Activated CD4-positive, alpha-beta T cell treated with anti-CD3 and anti-CD28 coated beads for 24 hours (primary cell): ENCODE results near the gene DDIT4.
A peak's percentile ranks its signal among the peaks of the same experiment; 100 is the strongest.
"Not testable (repeated sequence)": the region's sequence is repeated elsewhere in the genome, so short reads cannot be mapped to it uniquely, and the experiment has no call there.

Experiments
- DNase-seq, 2 donors: peaks; one replicate each; pipeline ENCODE4 v3.0.0-alpha.2; 2020; ENCODE audit warnings: low read depth in 2 of 2

DDIT4 gene

DNA sequence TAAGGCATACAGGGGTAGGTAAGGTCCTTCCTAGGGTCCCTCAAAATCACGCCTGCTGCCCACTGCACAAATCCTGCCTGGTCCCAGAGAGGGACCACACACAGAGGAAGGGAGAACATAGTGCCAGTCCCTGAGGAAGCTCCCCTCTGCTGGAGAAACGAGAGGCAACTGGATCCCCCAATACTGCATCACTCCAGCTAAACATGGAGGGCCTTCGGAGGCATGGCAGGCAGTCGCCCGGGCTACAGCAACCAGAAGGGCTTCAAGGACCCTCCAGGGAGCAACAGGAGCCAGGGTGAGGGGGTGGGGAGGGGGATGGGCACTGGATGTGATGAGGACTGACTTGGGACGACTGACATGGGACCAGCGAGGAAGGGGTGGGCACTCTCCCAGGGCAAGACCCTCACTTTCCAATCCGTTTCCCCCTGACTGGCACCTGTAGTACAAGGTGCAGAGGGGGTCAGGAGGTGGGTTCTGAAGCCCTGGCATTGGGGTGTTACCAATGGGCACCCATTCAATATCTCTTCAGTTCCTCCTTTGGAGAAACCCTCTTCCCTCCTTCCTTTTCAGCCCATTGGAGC lies 21.7 kb downstream of the DDIT4 start:
- no peak for DNase-seq

DNA sequence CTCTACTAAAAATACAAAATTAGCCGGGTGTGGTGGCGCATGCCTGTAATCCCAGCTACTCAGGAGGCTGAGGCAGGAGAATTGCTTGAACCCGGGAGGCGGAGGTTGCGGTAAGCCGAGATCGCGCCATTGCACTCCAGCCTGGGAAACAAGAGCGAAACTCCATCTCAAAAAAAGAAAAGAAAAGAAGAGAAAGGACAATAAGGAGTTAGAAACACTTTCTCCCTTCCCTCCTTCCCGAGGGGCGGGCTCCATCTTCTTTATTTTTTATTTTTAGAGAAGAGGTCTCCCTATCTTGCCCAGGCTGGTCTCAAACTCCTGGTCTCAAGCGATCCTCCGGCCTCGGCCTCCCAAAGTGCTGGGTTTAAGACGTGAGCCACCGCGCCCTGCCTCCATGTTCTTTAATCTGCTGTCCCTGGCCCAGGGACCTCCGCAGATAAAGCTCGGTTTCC lies 23.1 kb downstream of the DDIT4 start:
- not testable (repeated sequence) for DNase-seq

DNA sequence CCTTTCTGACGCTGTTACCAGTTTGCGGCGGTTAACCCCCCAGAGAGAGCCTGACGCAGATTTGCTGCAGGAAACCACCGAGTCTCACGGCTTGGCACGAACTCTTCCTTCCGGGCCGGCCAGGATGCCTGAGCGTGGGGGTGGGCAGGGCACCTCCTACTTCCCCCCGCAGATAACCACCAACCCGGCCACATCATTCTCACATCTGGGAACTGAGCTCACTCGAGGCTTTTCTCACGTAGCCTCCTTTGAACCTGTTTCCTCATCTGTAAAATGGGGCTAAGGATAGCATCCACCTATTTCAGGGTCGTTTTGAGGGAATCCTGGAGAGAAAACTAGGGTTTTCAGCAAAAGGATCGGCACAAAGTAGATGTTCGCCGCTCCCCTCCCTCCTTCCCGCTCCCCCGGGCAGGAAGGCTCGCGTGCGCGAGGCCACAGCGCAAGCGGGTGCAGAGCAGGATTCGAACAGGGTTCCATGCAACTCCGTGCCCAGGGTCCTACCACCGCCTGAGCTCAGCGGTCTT lies 23.6 kb downstream of the DDIT4 start:
- DNase-seq: peak; percentile 92 to 93

DNA sequence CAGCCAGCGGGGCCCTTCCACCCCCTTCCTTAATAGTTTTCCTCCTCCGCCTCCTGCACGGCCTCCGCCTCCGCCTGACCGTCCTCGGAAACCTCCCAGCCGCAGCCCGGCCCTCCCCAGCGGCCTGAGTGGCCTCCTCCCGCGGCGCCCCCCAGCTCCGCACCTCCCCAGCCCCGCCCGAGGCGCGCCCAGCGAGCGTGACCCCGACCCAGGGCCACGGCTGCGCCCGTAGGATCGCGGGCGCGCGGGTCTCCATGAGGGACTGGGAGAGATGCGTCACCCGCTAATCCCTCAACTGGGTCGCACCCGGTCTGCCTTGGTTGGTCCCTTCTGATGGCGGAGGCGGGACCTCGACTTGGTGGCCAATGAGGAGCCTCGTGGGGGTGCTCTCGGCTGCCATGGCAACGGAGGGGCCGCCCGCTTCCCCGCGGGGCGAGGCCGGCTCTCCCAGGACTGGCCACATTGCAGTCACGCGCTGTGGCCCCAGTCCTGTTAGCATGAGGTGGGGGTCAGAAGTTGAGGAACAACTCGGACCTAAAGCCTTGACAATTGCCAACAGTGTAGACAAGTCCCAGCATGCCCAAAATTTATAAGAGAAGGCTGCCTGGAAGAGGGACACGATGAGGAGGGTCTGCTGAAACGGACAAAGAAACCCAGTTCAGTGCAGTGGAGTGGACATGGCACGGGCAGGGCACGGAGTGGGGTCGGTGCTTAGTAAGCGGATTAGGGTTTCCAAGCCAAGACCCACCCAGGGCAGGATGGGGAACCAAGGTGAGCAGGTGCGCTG lies 24.3 kb downstream of the DDIT4 start:
- peak; percentile 84 to 94 for DNase-seq

DNA sequence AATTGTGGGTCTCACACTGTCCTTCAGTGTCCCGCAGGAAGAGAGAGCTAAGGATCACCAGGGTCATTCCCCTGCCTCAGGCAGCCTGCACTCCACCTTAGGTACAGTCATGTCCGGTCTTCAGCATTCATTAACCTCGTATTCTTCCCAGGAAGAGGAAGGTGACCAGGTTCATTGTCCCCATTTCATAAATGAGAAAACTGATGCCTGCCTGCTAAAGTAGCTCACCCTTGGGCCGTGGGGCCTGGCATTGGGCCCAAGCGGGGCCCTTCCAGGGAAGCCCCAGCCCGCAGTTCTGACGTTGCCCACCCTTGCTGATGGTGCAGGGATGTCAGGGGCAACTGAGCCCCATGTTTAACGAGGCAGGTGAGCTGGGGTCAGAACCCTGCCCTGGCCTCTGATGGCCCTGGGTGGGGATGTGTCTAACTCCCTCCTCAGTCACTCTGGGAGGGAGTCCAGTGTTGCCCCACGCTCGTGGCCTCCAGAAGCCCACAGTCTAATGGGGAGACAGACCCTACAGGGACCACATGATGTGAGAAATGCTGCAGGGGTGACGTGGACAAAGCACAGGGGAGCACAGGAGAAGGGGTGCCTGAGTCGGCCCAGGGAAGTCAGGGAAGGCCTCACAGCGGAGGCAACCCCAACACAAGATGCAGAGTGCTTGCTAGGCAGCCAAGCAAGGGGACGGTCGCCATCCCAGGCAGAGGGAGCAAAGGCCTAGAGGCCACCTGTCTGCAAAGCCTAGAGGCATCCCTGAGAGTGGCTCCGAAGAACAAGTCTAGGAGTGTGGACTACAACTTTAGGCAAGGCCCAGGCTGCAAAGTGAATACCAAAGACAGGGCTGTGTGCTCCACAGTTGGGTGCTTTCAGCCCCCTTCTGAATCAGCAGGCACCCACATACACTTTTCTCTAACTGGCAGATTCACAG lies 25.1 kb downstream of the DDIT4 start:
- no peak for DNase-seq

DNA sequence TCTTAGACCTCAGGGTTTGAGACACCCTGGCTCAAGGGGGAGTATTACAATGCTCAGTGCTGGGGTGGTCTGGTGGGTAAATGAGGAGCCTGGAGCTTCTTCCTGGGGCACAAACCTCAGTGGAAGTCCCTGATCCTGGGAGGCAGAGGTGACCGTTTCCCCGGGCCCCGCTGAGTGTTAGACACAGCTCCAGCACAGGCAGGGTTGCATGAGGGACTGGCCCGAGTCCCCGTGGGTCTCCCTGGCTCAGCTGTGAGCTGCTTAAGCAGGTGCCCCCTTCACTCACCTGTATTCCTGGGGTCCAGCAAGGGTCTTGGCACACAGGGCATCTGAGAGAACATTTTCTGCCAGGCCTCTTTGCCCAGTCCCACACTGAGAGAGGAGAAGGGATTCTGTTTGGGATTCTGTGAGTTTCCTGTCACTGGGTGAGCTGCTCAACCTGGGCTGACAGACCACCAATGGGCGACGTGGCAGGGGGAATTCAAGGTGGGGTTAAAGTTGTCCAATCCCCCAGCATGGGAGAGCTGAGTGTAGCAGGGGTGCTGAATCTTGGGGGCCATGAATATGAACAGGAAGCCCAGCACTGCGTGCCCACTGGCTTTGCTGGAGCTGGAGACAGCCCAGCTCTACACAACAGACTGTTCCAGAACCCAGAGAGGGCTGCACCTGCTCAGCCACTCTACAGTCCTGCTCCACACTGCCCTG lies 29.9 kb downstream of the DDIT4 start:
- DNase-seq: no peak

DNA sequence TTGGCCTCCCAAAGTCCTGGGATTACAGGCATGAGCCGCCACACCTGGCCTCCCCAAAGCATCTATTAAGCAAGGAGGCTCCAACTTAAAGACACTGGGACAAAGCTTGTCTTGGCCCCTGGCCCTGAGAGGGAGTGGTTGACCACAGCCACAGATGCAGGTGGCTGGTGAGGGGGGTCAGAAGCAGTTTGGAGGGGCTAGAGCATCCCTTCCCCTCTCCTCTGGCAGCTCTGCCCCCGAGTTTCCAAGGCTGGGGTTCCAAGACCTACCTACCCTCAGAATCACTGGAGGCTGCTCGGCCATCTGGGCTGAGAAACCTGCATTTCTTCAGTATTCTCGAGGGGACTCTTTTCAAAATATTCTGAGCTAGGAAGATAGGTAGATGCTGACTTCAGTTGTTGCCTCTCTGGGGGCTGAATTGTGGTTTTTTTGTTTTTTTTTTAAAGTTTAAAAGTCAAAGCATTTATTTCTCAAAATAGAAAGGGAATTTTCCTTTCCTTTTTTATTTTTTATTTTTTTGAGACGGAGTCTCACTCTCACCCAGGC lies 32.6 kb downstream of the DDIT4 start:
- DNase-seq: no peak

DNA sequence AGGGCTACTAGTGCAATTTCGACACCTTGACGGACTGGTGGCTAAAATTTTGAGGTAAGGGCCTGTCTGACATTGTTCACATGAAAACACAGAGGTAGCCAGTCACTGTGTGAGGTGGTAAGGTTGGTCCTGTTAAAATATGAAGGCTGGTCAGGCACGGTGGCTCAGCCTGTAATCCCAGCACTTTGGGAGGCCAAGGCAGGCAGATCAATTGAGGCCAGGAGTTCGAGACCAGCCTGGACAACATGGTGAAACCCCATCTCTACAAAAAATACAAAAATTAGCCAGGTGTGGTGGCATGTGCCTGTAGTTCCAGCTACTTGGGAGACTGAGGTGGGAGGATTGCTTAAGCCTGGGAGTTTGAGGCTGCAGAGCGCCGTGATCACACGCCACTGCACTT lies 34.0 kb downstream of the DDIT4 start:
- DNase-seq: not testable (repeated sequence)

DNA sequence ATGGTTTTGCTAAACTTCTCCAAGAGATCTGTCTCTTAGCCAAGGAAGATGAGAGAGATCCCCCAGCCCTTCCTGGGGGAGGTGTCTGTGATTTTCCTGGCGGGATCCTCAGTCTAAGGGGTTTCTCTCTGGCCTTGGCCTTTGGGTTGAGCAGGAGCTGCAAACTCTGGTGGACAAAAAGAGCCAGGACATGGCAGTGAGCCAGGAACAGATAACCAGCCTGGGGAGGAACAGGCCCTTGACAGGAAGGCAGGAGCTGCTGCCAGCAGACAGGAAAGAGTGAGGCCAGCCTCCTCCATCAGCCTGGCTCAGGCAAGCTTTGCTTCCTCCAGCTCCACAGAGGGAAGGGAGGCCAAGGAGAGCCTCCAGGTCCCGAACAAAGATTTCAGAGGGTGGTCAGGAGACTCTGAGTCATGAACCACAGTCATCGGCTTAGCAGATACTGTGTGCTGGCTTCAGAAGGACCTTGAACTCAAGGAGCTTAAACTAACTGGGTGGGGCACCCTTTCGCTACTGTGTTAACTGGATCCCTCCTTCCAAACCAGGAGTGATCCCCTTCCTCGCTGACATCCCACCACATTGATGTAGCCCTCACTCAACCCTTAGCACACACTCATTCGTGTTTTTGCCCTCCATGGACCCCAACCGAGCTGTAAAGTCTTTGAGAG lies 34.7 kb downstream of the DDIT4 start:
- DNase-seq: no peak

DNA sequence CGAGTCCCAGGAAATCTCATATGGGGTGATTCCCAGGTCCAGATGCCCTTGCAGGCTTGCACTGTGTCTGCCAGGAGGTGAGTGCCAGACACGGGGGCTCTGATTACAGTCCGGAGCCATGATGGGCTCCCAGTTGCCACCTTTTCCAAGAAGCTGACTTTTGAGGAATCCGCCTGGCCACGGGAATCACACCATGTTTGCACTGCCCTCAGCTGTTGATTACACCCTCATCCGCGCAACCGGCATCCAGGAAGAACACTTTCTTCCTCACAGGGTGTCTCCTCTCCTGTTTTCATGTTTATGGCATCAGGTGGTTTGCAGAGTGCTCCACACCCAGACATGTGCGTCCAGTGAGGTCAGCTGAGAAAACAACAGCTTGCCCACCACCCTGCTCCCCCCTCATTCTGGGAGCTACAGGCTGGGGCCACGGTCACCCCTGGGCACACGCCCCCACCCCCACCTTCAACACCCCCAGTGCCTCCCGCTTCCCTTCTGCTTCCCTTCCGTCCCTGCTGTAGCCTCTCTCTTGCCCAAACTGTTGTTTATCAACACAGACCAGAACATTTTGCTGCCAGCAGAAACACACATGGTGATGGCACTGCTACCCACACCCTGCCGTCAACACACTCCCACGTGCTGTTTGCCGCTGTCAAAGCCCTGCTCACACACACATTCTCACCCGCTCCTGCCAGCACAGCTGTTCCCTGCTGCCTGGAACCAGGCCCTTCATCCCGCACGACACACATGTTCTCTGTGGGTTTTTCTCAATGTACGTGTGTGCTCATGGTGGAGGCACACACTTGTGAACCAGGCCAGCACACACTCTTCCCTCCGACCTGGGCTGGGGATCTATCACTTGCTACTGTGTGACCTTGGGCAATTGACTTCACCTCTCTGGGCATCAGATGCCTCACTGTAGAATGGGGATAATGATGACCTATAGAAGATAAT lies 35.8 kb downstream of the DDIT4 start:
- DNase-seq: no peak

DNA sequence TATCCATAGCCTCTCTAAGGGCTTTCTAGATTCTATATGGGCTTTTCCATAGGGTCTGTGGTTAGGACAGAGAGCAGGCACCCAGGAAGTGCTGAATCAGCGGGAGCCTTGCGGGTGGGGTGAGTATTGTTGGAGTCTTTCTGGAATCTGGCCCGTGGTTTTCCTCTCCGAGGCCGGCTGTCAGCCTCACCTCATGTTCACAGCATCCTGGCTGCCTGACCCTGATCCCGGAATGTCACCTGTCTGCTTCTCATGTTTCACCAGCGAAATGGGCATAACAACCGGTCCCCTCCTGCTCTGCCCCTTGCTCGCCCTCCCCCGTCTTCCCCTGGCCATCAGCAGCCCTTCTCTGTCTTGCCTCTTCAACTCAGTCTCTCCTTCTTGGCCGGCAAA lies 36.5 kb downstream of the DDIT4 start:
- DNase-seq: no peak

DNA sequence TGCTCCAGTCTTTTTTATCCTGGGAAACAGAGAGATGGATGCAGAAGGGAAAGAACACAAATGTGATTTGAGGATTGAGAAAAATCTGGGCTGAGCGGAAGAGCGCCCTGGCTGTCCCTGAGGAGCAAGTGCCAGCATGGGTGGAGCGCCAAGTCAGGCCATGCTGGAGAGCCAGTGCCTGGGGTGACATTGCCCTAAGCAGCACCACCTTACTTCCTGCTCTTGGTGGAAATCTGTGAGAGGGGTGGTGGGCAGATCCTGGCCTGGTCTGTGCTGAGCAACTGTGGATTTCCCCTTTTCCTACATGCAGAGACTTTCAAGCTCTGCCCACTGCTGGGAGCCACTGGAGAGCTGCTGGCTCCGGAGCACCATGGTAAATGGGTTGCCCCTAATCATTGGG lies 36.9 kb downstream of the DDIT4 start:
- DNase-seq: no peak

DNA sequence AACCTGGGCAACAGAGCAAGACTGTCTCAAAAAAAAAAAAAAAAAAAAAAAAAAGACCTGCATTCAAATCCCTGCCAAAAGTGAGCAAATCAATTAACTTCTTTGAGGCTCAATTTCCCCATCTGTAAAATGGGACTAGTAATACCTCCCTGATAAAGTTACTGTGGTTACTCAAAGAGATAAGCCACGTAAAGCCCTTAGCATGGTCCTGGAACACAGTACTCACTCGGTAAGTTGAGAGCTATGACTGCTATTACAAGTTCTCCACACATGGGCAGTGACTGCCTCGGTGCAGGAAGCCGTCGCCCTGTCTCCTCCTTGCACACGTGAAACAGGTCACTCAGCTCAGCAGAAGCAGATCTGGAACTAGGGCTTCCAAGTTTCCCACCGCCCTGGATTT lies 37.9 kb downstream of the DDIT4 start:
- no peak for DNase-seq

DNA sequence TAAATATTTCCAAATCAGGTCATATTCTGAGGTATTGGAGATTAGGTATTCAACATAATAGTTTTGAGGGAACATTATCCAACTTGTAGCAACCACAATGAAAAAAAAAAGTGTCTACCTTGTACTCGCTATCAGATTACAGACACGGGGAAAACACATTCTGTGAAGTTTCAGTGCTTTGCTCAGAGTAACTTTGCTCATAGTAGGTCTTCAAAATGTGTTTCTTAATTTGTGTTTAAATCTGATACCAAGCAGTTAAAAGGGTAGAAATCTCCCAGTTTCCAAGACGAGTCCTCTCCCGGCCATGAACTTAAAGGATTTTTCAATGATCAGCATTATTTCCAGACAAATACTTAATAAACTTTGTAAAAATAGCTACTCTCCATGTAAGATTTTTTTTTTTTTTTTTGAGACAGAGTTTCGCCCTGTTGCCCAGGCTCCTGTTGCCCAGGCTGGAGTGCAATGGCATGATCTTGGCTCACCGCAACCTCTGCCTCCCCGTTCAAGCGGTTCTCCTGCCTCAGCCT lies 39.2 kb downstream of the DDIT4 start:
- DNase-seq: no peak

DNA sequence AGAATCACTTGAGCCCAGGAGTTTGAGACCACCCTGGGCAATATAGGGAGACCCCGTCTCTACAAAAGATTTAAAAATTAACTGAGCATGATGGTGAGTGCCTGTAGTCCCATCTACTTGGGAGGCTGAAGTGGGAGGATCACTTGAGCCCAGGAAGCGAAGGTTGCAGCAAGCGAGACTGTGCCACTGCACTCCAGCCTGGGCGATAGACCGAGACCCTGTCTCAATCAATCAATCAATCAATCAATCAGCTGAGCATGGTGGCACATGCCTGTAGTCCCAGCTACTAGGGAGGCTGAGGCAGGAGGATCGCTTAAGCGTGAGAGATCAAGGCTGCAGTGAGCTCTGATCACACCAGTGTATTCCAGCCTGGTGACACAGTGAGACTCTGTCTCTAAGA lies 40.5 kb downstream of the DDIT4 start:
- DNase-seq: no peak

DNA sequence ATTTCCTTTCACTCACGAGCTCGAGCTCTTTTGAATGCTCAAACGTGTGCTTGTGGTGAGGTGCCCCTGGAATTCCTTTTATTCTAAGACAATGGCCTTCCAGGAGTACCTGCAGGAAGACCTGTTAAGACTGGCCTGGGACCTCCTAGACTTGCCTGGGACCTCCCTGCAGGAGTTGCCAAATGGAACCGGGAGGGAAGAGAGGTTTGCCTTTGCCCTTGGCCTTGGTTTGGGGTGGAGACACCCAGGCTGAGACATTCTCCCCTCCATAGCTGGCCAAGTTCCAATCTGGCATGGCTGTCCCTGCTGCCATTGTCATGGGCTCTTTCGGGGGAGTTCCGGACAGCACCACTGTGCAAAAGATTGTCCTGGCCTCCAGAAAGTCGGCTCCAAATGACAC lies 41.3 kb downstream of the DDIT4 start:
- no peak for DNase-seq

DNA sequence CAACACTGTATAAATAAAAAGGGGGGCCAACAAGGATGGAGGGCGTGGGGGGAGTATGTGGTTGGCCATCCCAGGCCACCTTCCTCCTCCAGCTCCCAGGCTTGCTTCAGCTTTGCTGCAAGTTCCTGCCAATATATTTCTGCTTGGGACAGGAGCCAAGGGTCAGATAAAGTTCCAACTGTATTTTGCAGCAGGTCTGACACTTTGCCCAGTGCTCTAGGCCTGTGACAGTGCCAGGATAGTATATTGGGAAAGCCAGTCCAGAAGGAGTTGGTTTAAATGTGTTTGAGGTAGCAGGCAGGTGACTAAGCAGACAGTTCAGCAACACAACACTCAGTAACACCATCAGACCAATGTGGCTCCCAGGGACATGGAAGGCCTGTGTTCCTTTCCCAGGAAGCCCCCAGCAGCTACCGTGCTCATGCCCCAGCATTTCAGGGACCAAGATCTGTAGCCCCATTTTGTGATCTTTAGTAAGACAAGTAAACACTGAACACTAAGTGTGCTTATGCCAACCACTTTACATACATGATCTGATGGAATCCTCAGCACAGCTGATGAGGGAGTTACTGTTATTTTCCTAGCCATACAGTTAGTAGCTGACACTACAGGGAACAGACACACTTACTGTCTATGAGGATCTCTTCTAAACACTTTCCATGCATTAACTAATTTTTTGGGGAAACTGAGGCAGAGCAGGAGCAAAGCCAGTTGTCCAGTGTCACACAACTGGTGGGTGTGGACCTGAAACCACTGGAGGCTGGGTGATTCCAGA lies 42.1 kb downstream of the DDIT4 start:
- DNase-seq: no peak

DNA sequence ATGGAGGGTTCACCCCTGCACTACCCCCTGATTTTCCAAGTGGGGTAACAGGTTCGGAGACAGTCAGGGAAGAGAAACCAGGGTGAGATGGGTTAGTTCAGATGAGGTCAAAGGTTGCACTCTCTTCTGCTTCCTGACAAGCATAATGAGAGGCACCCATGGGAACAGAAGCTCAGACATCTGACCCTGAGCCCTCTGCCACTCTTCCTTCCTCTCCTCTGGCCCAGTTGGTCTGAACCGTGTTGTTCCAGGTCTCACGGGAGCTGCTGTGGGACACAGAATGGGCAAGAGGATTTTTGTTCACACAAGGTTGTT lies 42.6 kb downstream of the DDIT4 start:
- no peak for DNase-seq
